Measurements from ENCODE around the gene PLCB4.

PLCB4 gene

DNA sequence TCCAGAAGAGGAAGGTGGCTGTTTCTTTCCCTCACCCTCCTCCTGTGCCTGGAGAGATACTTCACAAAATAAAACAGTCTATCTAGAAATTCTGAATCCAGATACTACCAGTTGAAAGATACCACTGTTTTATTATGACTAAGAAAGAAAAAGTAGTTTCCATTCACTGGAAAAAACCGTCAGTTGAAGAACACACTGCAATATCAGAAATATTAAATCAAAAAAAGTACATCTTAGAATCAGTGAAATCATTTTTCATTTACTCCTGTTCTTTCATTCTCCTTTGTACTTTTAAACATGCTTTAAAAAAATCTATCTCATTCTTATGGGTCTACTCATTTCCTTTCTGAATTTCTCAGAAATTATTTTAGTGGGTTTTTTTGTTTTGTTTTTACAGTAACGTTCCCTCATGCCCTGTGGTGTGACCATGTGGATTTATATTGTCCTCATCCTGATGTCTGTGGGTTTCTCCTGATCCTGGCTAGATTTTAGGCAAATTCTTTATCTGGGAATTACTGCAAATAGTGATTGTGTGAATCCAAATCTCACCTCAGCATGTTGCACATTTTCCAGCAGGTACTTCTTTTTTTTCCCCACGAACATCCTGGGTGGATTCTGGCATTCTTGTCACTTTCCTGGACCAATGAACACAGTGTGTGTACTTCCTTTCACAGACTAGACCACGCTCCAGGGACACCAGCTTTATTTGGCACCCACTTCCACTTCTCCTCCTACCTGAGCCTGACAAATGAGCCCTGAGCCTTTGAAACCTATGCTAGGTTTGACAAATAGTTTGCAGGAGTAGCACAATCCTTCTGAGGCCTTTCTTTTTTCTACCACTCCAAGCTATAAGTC is 331.5 kb downstream of the PLCB4 start:
- no peaks in the 10 kb centered on the region for H3K36me3 ChIP-seq (ENCODE audit: insufficient read depth, low read length)
- no peaks in the 10 kb centered on the region for H3K4me1 ChIP-seq (ENCODE audit: insufficient read depth, low read length)

DNA sequence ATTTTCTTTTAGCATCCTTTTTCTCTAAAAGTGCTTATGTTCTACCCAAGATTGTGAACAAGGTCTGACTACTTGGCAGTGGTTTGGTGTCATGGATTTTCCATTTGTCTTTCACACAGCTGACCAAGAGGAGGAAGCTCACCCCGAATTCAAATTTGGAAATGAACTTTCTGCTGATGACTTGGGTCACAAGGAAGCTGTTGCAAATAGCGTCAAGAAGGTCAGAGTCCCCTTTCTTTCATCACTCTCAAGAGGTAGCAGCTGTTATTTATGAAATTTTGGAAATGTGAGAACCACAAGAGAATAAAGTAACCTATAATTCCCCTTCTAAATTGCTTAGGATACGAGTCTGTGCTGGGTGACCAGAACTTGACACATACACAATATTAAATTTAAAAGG is 332.5 kb downstream of the PLCB4 start:
- Histone ChIP-seq H3K36me3 (ENCODE audit: insufficient read depth, low read length) (no peaks in the 10 kb centered on the region), H3K27me3 (ENCODE audit: control insufficient read depth in 1 of 2, insufficient read depth in 2 of 2, low read length in 2 of 2) (no peaks in the 10 kb centered on the region), H3K4me3 (ENCODE audit: low read depth in 1 of 2, low read length in 2 of 2) (no peak overlapping the region), H3K4me1 (ENCODE audit: insufficient read depth, low read length) (no peaks in the 10 kb centered on the region), H3K9me3 (ENCODE audit: low read length) (no peaks in the 10 kb centered on the region), H3K27ac (ENCODE audit: low read depth, low read length) (no peak overlapping the region), H3K9ac (ENCODE audit: low read length) (no peak overlapping the region)

More for the DNA sequence above, 331.5 kb downstream of the PLCB4 start:
- no peaks in the 10 kb centered on the region for H3K9me3 ChIP-seq (ENCODE audit: low read length)
- no peak overlapping the region for H3K9ac ChIP-seq (ENCODE audit: low read length)
- no peak overlapping the region for H3K27ac ChIP-seq (ENCODE audit: low read depth, low read length)
- no peaks in the 10 kb centered on the region for H3K27me3 ChIP-seq (ENCODE audit: control insufficient read depth in 1 of 2, insufficient read depth in 2 of 2, low read length in 2 of 2)
- H3K4me3 ChIP-seq (ENCODE audit: low read depth in 1 of 2, low read length in 2 of 2): no peak overlapping the region

DNA sequence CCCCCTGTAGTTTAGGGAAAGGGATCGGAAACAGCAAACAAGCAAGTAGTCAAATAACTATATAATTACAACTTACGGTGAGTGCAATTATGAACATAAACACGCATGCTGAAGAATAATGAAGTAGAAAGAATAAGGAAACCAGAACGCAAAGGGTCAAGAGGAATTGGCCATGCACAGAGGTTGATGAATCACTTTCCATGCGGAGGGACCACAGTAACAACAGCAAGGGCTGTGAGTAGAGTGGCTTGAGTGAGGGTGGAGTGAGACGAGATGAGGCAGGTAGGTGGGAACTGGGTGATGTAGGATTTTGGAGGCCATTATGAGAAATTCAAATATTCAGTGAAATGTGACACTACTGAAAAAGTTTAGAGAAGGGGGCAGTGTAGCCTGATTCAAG is 333.3 kb downstream of the PLCB4 start:
- no peaks in the 10 kb centered on the region for H3K27me3 ChIP-seq (ENCODE audit: control insufficient read depth in 1 of 2, insufficient read depth in 2 of 2, low read length in 2 of 2)
- no peak overlapping the region for H3K4me3 ChIP-seq (ENCODE audit: low read depth in 1 of 2, low read length in 2 of 2)
- H3K27ac ChIP-seq (ENCODE audit: low read depth, low read length): no peak overlapping the region
- no peaks in the 10 kb centered on the region for H3K36me3 ChIP-seq (ENCODE audit: insufficient read depth, low read length)
- H3K9me3 ChIP-seq (ENCODE audit: low read length): no peaks in the 10 kb centered on the region
- H3K4me1 ChIP-seq (ENCODE audit: insufficient read depth, low read length): no peaks in the 10 kb centered on the region
- H3K9ac ChIP-seq (ENCODE audit: low read length): no peak overlapping the region

DNA sequence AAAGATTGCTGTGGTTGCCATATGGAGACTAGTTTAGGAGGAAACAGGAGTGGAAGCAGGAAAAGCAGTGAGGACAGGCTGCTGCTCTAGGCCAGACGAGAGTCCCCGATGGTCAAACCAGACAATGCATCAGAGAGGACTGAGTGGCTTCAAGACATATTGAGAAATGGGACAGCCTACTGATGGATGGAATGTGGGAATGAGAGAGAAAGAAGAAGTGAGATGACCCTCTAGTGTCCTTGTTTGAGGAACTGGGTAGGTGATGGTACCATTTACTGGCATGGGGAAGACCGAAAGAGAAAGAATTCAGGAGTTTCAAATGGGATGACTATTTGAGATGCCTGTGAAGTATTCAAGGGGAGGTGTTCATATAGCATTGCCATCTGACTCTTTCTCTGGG is 333.7 kb downstream of the PLCB4 start:
- Histone ChIP-seq H3K4me3 (ENCODE audit: low read depth in 1 of 2, low read length in 2 of 2) (no peak overlapping the region), H3K9me3 (ENCODE audit: low read length) (no peaks in the 10 kb centered on the region), H3K4me1 (ENCODE audit: insufficient read depth, low read length) (no peaks in the 10 kb centered on the region), H3K9ac (ENCODE audit: low read length) (no peak overlapping the region), H3K27me3 (ENCODE audit: control insufficient read depth in 1 of 2, insufficient read depth in 2 of 2, low read length in 2 of 2) (no peaks in the 10 kb centered on the region), H3K36me3 (ENCODE audit: insufficient read depth, low read length) (no peaks in the 10 kb centered on the region), H3K27ac (ENCODE audit: low read depth, low read length) (no peak overlapping the region)

DNA sequence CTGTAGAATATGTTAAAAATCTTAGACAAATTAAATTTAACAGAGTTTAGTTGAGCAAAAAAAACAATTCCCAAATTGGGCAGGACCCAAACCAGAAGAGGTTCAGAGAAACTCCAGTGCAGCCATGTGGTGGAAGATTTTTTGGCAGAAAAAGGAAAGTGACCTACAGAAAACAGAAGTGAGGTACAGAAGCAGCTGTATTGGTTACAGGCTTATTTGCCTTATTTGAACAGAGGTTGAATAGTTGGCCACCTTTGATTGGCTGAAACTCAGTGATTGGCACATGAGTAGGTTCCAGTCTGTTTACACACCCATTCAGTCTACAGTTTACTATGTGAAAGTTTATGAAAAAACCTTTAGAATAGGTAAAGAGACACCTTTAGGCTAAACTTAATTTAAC is 334.6 kb downstream of the PLCB4 start:
- Histone ChIP-seq H3K9ac (ENCODE audit: low read length) (no peak overlapping the region), H3K27me3 (ENCODE audit: control insufficient read depth in 1 of 2, insufficient read depth in 2 of 2, low read length in 2 of 2) (no peaks in the 10 kb centered on the region), H3K27ac (ENCODE audit: low read depth, low read length) (no peak overlapping the region), H3K9me3 (ENCODE audit: low read length) (no peaks in the 10 kb centered on the region), H3K4me3 (ENCODE audit: low read depth in 1 of 2, low read length in 2 of 2) (no peak overlapping the region), H3K4me1 (ENCODE audit: insufficient read depth, low read length) (no peaks in the 10 kb centered on the region), H3K36me3 (ENCODE audit: insufficient read depth, low read length) (no peaks in the 10 kb centered on the region)

DNA sequence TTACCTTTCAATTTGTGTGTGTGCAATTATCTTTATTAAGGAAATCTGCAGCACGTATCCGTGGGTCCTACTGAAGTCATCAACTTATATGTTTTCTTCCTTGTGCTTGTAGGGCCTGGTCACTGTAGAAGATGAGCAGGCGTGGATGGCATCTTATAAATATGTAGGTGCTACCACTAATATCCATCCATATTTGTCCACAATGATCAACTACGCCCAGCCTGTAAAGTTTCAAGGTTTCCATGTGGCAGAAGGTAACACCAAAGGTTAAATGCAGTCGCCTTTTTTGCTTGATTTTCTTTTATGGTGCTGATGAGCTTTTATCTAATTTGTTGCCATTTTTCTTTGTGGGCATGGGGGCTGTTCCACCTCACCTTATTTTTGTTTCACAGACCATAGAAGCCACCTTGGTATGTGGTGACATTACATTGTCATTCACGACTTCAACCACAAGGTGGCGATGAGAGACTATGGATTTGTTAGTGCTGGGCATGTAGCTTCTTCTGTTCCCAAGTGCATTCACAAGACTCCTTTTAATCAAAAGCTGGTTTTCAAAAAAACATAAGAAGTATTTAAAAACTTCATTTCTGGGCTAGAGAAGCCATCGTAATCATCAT is 339.0 kb downstream of the PLCB4 start:
- H3K9ac ChIP-seq (ENCODE audit: low read length): no peak overlapping the region
- H3K27me3 ChIP-seq (ENCODE audit: control insufficient read depth in 1 of 2, insufficient read depth in 2 of 2, low read length in 2 of 2): no peaks in the 10 kb centered on the region
- H3K36me3 ChIP-seq (ENCODE audit: insufficient read depth, low read length): no peaks in the 10 kb centered on the region
- H3K4me1 ChIP-seq (ENCODE audit: insufficient read depth, low read length): no peaks in the 10 kb centered on the region
- no peak overlapping the region for H3K27ac ChIP-seq (ENCODE audit: low read depth, low read length)
- H3K9me3 ChIP-seq (ENCODE audit: low read length): no peaks in the 10 kb centered on the region
- H3K4me3 ChIP-seq (ENCODE audit: low read depth in 1 of 2, low read length in 2 of 2): no peak overlapping the region

DNA sequence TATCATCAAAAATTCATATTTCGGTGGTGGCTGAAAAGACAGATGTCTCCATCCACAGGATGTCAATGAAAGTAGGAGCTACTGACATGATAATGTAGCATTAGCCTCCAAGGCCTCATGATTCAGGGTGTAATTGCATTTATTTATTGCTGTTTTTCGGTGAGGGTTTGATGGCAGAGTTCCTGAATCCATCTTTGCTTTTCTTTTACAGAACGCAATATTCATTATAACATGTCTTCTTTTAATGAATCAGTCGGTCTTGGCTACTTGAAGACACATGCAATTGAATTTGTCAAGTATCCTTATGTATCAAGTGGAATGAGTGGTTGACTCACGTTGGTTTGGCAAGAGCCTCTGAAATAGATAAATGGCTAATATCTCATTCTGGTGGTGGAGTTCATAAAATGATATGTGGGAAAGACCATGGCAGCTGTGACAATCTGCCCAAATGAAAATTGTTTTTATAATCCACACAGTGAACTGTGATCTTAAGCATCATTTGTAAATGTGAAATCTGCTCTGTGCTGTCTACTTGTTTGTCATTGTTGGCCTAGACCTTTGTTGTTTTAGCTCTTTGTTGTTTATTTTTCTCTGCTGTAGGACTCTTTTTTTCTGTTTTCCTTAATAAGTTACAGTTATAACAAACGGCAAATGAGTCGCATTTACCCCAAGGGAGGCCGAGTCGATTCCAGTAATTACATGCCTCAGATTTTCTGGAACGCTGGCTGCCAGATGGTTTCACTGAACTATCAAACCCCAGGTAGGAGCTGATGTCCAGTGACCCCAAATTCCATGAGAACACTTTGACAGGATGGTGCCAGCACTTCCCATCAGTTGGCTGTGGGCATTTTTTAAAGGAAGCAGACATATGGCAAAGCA is 339.8 kb downstream of the PLCB4 start:
- H3K9me3 ChIP-seq (ENCODE audit: low read length): no peaks in the 10 kb centered on the region
- H3K27ac ChIP-seq (ENCODE audit: low read depth, low read length): no peak overlapping the region
- no peaks in the 10 kb centered on the region for H3K27me3 ChIP-seq (ENCODE audit: control insufficient read depth in 1 of 2, insufficient read depth in 2 of 2, low read length in 2 of 2)
- no peak overlapping the region for H3K4me3 ChIP-seq (ENCODE audit: low read depth in 1 of 2, low read length in 2 of 2)
- no peaks in the 10 kb centered on the region for H3K4me1 ChIP-seq (ENCODE audit: insufficient read depth, low read length)
- no peaks in the 10 kb centered on the region for H3K36me3 ChIP-seq (ENCODE audit: insufficient read depth, low read length)
- no peak overlapping the region for H3K9ac ChIP-seq (ENCODE audit: low read length)

DNA sequence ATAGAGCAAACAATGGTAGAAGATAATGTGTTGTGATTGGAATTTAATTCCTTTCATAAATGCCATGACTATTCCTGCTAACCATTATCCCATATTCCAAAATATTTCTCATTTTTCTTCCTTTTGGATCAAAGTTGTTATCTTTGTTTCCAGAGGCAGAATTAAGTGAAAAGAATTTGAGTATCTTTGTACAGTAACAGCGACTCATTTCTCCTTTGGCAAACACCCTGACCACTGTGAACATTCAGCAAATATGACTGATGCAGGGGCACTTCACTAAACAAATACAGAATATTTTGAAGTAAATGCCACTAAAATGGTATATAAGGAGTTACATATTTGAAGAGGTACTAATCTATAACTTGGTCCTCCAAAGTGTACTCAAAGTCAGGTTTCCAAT is 340.5 kb downstream of the PLCB4 start:
- Histone ChIP-seq H3K27me3 (ENCODE audit: control insufficient read depth in 1 of 2, insufficient read depth in 2 of 2, low read length in 2 of 2) (no peaks in the 10 kb centered on the region), H3K9ac (ENCODE audit: low read length) (no peak overlapping the region), H3K4me3 (ENCODE audit: low read depth in 1 of 2, low read length in 2 of 2) (no peak overlapping the region), H3K27ac (ENCODE audit: low read depth, low read length) (no peak overlapping the region), H3K36me3 (ENCODE audit: insufficient read depth, low read length) (no peaks in the 10 kb centered on the region), H3K9me3 (ENCODE audit: low read length) (no peaks in the 10 kb centered on the region), H3K4me1 (ENCODE audit: insufficient read depth, low read length) (no peaks in the 10 kb centered on the region)

DNA sequence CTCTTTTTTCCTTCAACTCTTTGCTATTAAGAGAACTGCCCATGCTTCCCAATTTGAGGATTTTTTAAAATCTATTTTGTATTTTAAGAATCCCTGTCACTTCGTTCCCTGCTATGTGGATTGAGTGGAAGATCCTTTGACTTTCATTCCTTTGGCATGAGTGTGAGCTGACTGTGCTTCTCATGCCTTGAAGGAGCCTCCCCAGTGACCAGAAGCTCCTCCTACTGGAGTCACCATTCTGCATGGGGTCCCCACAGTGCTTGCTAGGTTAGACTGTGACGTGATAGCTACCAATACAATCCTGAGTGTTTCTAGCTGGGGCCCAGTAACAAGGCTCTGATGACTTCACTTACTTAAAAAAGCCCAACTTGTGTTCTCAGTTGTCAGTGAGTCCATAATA is 341.1 kb downstream of the PLCB4 start:
- H3K27me3 ChIP-seq (ENCODE audit: control insufficient read depth in 1 of 2, insufficient read depth in 2 of 2, low read length in 2 of 2): no peaks in the 10 kb centered on the region
- no peak overlapping the region for H3K9ac ChIP-seq (ENCODE audit: low read length)
- no peak overlapping the region for H3K4me3 ChIP-seq (ENCODE audit: low read depth in 1 of 2, low read length in 2 of 2)
- H3K9me3 ChIP-seq (ENCODE audit: low read length): no peaks in the 10 kb centered on the region
- H3K27ac ChIP-seq (ENCODE audit: low read depth, low read length): no peak overlapping the region
- H3K36me3 ChIP-seq (ENCODE audit: insufficient read depth, low read length): no peaks in the 10 kb centered on the region
- H3K4me1 ChIP-seq (ENCODE audit: insufficient read depth, low read length): no peaks in the 10 kb centered on the region

DNA sequence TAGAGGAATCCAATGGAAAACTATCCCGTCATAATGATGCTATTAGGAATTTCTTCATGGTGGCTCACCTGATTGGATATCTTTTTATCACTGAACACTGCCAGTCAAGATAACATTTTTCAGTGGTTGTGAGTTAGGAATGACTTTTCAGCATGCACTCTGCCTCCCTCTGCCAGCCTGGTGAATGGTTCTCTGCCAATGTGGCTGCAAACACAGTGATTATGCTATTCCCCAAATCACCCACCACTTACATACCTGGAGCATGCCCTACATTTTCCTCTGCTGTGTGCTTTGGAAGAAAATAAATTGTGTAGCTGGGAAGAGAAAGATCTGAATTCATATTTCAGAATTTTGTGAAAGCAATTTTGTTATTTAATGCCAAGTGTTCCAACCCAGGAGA is 342.9 kb downstream of the PLCB4 start:
- no peak overlapping the region for H3K4me3 ChIP-seq (ENCODE audit: low read depth in 1 of 2, low read length in 2 of 2)
- no peaks in the 10 kb centered on the region for H3K36me3 ChIP-seq (ENCODE audit: insufficient read depth, low read length)
- H3K9ac ChIP-seq (ENCODE audit: low read length): no peak overlapping the region
- H3K9me3 ChIP-seq (ENCODE audit: low read length): no peaks in the 10 kb centered on the region
- H3K4me1 ChIP-seq (ENCODE audit: insufficient read depth, low read length): no peaks in the 10 kb centered on the region
- no peaks in the 10 kb centered on the region for H3K27me3 ChIP-seq (ENCODE audit: control insufficient read depth in 1 of 2, insufficient read depth in 2 of 2, low read length in 2 of 2)
- H3K27ac ChIP-seq (ENCODE audit: low read depth, low read length): no peak overlapping the region

DNA sequence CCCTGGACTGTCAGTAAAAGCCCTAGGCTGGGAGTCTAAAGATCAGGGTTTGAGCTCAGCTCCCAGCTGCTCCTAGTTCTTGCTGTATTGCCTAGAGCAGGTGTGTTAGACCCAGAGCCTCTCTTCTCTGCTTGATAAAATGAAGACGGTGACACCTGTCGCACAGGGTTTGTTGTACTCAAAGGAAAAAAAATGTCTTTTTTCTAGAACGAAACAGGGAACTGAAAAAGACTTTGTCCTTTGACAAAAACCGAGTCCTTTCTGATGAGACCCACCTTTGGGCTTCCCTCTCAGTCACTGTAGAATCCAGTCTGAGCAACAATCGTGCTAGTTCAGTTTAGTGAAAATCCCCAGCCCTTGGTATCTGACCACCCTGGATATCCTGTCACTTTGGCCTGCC is 343.4 kb downstream of the PLCB4 start:
- no peaks in the 10 kb centered on the region for H3K4me1 ChIP-seq (ENCODE audit: insufficient read depth, low read length)
- no peak overlapping the region for H3K9ac ChIP-seq (ENCODE audit: low read length)
- no peak overlapping the region for H3K27ac ChIP-seq (ENCODE audit: low read depth, low read length)
- H3K27me3 ChIP-seq (ENCODE audit: control insufficient read depth in 1 of 2, insufficient read depth in 2 of 2, low read length in 2 of 2): no peaks in the 10 kb centered on the region
- no peaks in the 10 kb centered on the region for H3K36me3 ChIP-seq (ENCODE audit: insufficient read depth, low read length)
- no peaks in the 10 kb centered on the region for H3K9me3 ChIP-seq (ENCODE audit: low read length)
- no peak overlapping the region for H3K4me3 ChIP-seq (ENCODE audit: low read depth in 1 of 2, low read length in 2 of 2)
